Measurements from ENCODE around the gene GDF10.

Gene GDF10

DNA sequence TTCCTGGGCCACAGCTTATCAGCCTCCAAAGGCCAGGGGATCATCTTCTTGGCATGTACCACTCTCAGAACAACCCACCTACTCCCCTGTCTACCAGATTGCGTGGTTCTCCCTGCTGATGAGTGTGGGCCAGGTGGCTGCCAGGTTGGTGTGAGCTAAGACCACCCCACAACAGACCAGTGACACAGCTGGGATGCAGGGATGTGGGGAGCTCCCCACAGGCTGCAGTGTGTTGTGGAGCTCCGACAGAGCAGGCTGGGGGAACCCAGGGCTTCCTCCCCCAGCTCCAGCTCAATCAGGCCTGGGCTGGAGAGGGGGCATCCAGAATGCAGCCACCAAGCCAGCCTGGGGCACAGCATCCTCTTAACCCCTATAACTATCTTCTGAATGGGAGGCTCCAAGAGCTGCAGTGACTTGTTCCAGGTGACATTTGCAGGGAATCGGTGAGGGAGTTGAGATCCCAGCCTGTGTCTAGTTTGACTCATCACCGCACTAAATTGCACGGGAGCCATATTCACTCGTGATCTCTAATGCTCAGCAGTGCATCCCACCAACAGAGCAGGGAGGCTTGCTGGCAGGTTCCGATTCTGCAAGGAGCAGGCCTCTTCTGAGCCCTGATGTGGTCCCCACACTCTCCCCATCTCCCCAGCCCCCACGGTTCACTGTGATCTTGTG lies 21.7 kb downstream of the GDF10 start:
- Mint-ChIP-seq H3K27ac (no peak overlapping the region), H3K4me1 (peaks cover 2% of the 10 kb centered on the region), H3K9me3 (no peaks in the 10 kb centered on the region), H3K36me3 (no peaks in the 10 kb centered on the region), H3K4me3 (no peak overlapping the region), H3K27me3 (peaks cover 11% of the 10 kb centered on the region)
- no peak for ATAC-seq (ENCODE audit: low read depth)
- no peak for DNase-seq (ENCODE audit: low spot score in 2 of 2)

DNA sequence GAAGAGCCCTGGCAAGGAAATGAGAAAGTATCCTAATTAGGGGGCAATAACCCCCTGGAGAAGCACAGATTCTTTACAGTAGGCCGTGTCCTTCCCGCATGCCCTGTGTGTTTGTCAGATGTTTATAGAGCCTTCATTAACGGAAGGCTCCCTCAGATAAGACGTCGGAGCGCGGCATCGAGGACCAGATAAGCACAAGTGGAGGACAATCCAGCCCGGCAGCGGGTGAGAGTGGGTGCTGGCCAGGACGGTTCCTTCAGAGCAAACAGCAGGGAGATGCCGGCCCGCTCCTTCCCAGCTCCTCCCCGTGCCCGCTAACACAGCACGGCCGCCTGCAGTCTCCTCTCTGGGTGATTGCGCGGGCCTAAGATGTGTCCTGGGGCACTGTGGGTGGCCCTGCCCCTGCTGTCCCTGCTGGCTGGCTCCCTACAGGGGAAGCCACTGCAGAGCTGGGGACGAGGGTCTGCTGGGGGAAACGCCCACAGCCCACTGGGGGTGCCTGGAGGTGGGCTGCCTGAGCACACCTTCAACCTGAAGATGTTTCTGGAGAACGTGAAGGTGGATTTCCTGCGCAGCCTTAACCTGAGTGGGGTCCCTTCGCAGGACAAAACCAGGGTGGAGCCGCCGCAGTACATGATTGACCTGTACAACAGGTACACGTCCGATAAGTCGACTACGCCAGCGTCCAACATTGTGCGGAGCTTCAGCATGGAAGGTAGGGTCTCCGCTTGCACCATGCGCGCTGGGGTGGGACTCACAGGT lies 22.5 kb downstream of the GDF10 start, which contains the start of gene GDF2:
TSS of gene GDF2 (plus strand) at position 155 of the 762 bp plus-strand sequence. CDS start at position 370, 215 bp downstream.
- Mint-ChIP-seq H3K4me3 (no peak within 1 kb of the TSS), H3K27me3 (peaks cover 11% of the 10 kb centered on the region), H3K27ac (no peak within 1 kb of the TSS), H3K9me3 (peaks cover under 1% of the 10 kb centered on the region), H3K4me1 (peaks cover 2% of the 10 kb centered on the region), H3K36me3 (no peaks in the 10 kb centered on the region)
- DNase-seq (ENCODE audit: low spot score in 2 of 2) (no peak), ATAC-seq (ENCODE audit: low read depth) (no peak)

DNA sequence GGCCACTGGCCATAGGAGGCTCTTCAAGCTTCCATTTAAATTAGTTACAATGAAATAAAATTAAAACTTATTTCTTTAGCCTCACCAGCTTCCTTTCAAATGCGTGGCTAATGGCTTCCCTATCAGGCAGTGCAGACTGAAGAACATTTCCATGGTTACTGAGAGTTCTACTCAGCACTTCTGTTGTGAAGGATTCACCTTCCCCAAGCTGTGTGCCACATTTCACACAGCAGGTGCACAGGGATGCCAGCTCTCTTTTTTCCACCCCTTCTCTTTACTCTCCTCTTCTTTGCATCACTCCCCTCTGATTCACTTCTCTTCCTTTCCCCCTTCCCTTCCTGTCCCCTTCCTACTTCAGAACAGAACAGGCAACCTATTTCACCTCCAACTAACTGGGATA lies 23.1 kb downstream of the GDF10 start:
- H3K27ac Mint-ChIP-seq = no peak overlapping the region
- H3K36me3 Mint-ChIP-seq = no peaks in the 10 kb centered on the region
- no peak for DNase-seq (ENCODE audit: low spot score in 2 of 2)
- H3K4me1 Mint-ChIP-seq = peaks cover 3% of the 10 kb centered on the region
- ATAC-seq (ENCODE audit: low read depth) = no peak
- no peak overlapping the region for H3K4me3 Mint-ChIP-seq
- peaks cover 11% of the 10 kb centered on the region for H3K27me3 Mint-ChIP-seq
- H3K9me3 Mint-ChIP-seq = peaks cover 6% of the 10 kb centered on the region

DNA sequence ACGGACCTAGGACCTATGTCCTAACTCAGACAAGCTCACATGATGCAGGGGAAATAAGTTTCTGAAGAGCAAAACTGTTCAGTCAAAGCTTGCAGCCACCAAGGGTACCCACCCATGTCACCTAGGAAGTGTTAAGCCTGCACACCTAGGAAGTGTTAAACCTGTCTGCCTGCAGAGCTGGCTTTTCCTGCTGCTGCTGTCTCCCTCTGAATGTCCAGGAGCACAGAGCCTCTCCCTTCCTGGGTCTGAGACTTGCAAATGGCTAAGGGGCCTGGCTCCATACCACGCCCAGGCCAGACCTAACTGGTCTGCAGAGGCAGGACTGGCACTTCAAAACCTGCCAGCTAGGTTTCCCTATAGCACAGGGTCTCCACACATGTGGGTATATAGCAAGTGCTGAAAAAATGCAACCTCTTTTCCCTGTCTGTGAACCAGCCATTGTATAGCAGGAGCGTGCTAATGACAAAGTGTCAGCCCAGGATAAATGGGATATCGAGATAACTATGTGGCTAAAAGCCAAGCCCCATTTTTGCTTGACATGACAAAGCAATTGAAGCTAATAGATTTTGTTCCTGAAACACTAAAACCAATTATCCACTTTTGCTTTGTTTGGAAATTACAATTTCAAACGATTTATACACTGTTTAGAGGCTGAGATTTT lies 23.8 kb downstream of the GDF10 start:
- Mint-ChIP-seq H3K27me3 (peaks cover 9% of the 10 kb centered on the region), H3K4me3 (no peak overlapping the region), H3K27ac (no peak overlapping the region), H3K9me3 (peaks cover 12% of the 10 kb centered on the region), H3K4me1 (peaks cover 4% of the 10 kb centered on the region), H3K36me3 (no peaks in the 10 kb centered on the region)
- DNase-seq (ENCODE audit: low spot score in 2 of 2) (no peak), ATAC-seq (ENCODE audit: low read depth) (no peak)

DNA sequence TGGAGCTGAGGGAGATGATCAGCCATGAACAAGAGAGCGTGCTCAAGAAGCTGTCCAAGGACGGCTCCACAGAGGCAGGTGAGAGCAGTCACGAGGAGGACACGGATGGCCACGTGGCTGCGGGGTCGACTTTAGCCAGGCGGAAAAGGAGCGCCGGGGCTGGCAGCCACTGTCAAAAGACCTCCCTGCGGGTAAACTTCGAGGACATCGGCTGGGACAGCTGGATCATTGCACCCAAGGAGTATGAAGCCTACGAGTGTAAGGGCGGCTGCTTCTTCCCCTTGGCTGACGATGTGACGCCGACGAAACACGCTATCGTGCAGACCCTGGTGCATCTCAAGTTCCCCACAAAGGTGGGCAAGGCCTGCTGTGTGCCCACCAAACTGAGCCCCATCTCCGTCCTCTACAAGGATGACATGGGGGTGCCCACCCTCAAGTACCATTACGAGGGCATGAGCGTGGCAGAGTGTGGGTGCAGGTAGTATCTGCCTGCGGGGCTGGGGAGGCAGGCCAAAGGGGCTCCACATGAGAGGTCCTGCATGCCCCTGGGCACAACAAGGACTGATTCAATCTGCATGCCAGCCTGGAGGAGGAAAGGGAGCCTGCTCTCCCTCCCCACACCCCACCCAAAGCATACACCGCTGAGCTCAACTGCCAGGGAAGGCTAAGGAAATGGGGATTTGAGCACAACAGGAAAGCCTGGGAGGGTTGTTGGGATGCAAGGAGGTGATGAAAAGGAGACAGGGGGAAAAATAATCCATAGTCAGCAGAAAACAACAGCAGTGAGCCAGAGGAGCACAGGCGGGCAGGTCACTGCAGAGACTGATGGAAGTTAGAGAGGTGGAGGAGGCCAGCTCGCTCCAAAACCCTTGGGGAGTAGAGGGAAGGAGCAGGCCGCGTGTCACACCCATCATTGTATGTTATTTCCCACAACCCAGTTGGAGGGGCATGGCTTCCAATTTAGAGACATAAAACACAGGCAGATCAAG lies 25.6 kb downstream of the GDF10 start:
- Mint-ChIP-seq H3K27ac (no peak overlapping the region), H3K4me1 (peaks cover 4% of the 10 kb centered on the region), H3K9me3 (peaks cover 12% of the 10 kb centered on the region), H3K4me3 (no peak overlapping the region), H3K27me3 (peaks cover 7% of the 10 kb centered on the region), H3K36me3 (no peaks in the 10 kb centered on the region)
- DNase-seq (ENCODE audit: low spot score in 2 of 2) = no peak
- no peak for ATAC-seq (ENCODE audit: low read depth)

DNA sequence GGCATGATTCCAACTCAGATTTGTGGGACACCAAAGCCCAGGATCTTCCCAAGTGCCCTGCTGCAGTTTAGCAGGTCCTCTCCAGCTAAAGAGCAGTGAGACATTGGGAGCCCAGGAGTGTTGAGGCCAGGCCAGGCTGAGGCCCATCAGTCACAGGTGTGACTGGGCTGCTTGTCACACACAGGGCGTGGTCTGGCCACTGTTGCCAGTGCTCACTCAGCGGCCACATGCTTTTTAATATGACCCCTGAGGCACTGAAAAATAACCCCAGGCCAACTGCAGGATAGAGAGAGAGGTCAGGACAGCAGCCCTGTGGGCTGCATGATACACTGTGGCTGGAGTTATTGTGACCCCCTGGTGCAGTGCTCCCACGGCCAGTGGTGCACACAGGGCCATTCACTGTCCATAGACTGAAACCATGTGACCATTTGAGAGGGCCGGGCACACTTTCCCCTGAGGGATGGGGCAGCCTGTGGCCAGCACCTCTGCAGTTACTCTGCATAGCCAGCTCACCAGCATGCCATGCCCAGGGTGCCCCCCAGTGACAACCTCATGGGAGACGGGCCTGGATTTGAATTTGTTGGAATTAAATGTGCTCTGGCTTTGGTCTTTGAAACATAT lies 26.4 kb downstream of the GDF10 start:
- Mint-ChIP-seq H3K36me3 (no peaks in the 10 kb centered on the region), H3K9me3 (peaks cover 12% of the 10 kb centered on the region), H3K27me3 (peaks cover 3% of the 10 kb centered on the region), H3K4me3 (no peak overlapping the region), H3K27ac (no peak overlapping the region), H3K4me1 (peaks cover 4% of the 10 kb centered on the region)
- no peak for DNase-seq (ENCODE audit: low spot score in 2 of 2)
- no peak for ATAC-seq (ENCODE audit: low read depth)

DNA sequence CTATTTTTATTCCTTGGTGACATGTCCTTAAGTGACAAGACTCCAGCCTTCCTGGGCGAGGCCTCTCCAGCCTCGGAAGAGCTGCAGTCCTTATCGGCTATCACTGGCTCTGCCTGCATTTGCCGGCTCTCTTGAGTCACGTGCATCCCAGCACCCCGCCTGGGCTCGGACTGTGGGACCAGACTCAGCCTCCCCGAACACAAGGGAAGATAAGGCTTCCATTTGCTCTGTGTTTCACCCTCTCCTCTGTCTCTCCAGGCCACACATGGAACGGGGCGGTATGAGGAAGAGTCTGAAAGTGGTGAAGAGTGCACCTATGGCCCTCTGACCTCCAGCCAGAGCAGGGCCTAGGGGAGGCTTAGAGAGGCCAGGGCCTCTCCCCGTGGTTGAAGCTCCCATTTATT lies 26.9 kb downstream of the GDF10 start:
- ATAC-seq (ENCODE audit: low read depth) (no peak), DNase-seq (ENCODE audit: low spot score in 2 of 2) (no peak)
- no peaks in the 10 kb centered on the region for H3K36me3 Mint-ChIP-seq
- peaks cover 4% of the 10 kb centered on the region for H3K4me1 Mint-ChIP-seq
- peaks cover 3% of the 10 kb centered on the region for H3K27me3 Mint-ChIP-seq
- H3K9me3 Mint-ChIP-seq = peaks cover 12% of the 10 kb centered on the region
- no peak overlapping the region for H3K27ac Mint-ChIP-seq
- H3K4me3 Mint-ChIP-seq = no peak overlapping the region

DNA sequence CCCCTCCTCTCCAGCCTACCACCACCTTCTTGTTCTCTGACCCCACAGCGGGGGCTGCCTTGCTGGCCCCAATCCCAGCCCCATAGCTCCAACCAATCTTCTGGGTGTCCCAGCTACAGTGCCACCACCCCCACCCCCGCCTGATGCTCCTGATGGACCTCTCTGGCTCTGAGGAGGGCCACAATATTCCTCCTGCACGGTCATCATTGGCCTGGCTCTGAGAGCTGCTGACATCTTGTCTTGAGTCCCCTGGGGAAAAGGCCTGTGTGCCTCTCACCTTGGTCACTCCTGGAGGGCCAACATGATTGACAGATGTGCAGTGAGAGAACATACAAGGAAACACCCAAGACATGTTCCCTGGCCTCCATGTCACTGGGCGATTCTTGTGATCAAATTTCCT lies 29.9 kb downstream of the GDF10 start:
- Mint-ChIP-seq H3K4me1 (peaks cover 4% of the 10 kb centered on the region), H3K27ac (no peak overlapping the region), H3K4me3 (no peak overlapping the region), H3K36me3 (no peaks in the 10 kb centered on the region), H3K27me3 (peaks cover 7% of the 10 kb centered on the region), H3K9me3 (peaks cover 12% of the 10 kb centered on the region)
- DNase-seq (ENCODE audit: low spot score in 2 of 2) (no peak), ATAC-seq (ENCODE audit: low read depth) (no peak)

DNA sequence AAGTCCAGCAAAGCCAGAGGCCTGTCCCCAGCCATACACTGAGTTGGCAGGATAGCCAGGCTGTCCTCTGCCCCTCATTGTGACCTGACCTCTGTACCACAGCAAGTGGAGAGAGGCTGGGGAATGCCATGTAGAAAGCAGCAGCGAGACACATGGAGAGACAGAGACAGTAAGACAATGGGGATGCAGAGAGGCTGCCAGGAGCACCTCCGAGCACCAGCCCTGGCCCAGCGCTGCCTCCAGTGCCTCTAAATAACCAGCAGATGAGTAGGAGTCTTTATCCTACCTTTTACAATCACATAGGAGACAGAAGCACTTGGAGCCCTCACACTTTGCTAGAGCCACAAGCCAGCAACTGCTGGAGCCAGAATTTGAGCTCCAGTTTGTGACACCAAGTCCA lies 30.4 kb downstream of the GDF10 start:
- Mint-ChIP-seq H3K27ac (no peak overlapping the region), H3K9me3 (peaks cover 12% of the 10 kb centered on the region), H3K27me3 (peaks cover 7% of the 10 kb centered on the region), H3K4me3 (no peak overlapping the region), H3K4me1 (peaks cover 4% of the 10 kb centered on the region), H3K36me3 (no peaks in the 10 kb centered on the region)
- no peak for ATAC-seq (ENCODE audit: low read depth)
- no peak for DNase-seq (ENCODE audit: low spot score in 2 of 2)

DNA sequence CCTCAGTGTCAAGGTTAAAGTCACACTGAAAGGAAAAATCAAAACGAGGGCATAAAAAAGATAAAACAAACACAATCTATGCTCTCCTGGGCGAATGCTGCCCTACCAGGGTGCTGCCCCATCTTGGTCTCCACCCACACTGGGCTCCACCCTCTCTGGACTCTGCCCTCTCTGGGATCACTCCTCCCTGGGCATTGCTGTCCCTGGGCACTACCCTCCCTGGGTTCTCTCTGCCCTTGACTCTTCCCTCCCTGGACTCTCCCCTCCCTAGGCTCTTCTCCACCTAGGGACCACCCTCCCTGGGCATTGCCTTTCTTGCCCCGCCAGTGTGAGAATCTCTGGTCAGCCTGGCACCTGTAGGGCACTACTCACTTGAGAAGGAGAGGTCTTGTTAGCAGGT lies 30.8 kb downstream of the GDF10 start:
- no peak for DNase-seq (ENCODE audit: low spot score in 2 of 2)
- H3K27me3 Mint-ChIP-seq = peaks cover 7% of the 10 kb centered on the region
- H3K9me3 Mint-ChIP-seq = peaks cover 12% of the 10 kb centered on the region
- H3K27ac Mint-ChIP-seq = no peak overlapping the region
- H3K36me3 Mint-ChIP-seq = no peaks in the 10 kb centered on the region
- ATAC-seq (ENCODE audit: low read depth) = no peak
- no peak overlapping the region for H3K4me3 Mint-ChIP-seq
- peaks cover 4% of the 10 kb centered on the region for H3K4me1 Mint-ChIP-seq

DNA sequence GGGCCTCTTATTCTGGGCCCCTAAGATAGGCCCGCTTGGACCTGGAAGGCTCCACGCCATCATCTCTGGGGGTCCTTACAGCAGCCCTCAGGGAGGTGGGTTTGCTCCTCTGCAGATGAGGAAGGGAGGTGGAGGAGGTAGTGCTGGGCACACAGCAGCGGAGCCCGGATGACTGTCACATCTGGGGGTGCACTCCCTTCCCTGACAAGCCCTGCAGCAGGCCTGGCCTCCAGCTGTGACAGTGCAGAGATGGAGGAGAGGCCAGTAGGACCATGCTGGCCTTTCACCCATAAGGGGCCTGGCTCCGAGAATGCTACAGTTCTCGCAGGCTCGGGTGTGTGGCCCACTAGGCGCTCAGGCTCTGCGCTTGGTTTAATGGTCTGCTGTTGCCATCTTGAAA lies 31.5 kb downstream of the GDF10 start:
- no peaks in the 10 kb centered on the region for H3K36me3 Mint-ChIP-seq
- no peak for DNase-seq (ENCODE audit: low spot score in 2 of 2)
- peaks cover 10% of the 10 kb centered on the region for H3K27me3 Mint-ChIP-seq
- peaks cover 4% of the 10 kb centered on the region for H3K4me1 Mint-ChIP-seq
- H3K27ac Mint-ChIP-seq = no peak overlapping the region
- no peak for ATAC-seq (ENCODE audit: low read depth)
- H3K4me3 Mint-ChIP-seq = no peak overlapping the region
- H3K9me3 Mint-ChIP-seq = peaks cover 12% of the 10 kb centered on the region

DNA sequence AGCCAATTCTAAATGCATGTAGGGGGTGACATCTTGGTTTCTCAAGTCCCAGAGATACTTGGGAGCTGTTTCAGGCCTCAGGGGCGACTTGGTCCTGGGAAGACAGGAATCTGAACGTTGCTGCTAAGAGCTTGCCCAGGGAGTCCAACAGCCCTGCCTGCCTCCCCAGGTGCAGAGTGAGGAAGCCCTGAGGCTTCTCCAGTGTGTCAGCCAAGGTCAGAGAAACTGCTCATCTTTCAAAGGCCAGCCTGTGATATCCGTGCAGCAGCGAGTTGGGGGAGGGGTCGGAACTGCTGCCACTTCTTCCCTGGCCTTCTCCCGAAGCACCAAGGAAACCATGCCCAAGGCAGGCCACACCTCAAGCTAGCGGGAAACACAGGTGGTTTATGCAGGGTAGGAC lies 32.0 kb downstream of the GDF10 start:
- ATAC-seq (ENCODE audit: low read depth) (no peak), DNase-seq (ENCODE audit: low spot score in 2 of 2) (no peak)
- Mint-ChIP-seq H3K4me1 (peaks cover 4% of the 10 kb centered on the region), H3K27me3 (peaks cover 10% of the 10 kb centered on the region), H3K36me3 (no peaks in the 10 kb centered on the region), H3K27ac (no peak overlapping the region), H3K4me3 (no peak overlapping the region), H3K9me3 (peaks cover 12% of the 10 kb centered on the region)

DNA sequence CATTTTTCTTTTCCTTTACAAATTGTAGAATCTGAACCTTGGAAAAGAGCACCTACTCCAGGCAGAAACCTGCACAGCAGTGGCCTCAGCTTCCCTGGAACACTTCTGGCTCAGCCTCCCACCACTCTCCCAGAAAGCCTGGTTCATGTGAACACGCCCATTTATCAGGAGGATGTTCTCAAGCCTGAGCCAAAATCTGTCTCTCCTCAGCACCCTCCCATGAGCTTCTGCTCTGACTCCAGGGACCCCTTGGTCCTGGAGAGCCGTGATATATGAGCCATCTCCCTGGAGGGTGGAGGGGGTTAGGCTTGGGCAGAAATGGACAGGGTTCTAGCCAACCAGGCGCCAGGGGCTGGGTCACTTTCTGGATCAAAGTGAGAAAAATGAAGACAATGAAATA lies 32.4 kb downstream of the GDF10 start:
- H3K36me3 Mint-ChIP-seq = no peaks in the 10 kb centered on the region
- no peak for ATAC-seq (ENCODE audit: low read depth)
- no peak overlapping the region for H3K27ac Mint-ChIP-seq
- peaks cover 12% of the 10 kb centered on the region for H3K9me3 Mint-ChIP-seq
- H3K27me3 Mint-ChIP-seq = peaks cover 10% of the 10 kb centered on the region
- no peak for DNase-seq (ENCODE audit: low spot score in 2 of 2)
- H3K4me3 Mint-ChIP-seq = no peak overlapping the region
- peaks cover 4% of the 10 kb centered on the region for H3K4me1 Mint-ChIP-seq
